ENCODE results near the gene HMX2. TPM values are rescaled to one million over a fixed set of nuclear protein-coding genes. Genes with fewer than 3 reads are reported as not detected.

Gene HMX2
- total and polyA plus RNA-seq, 7 experiments from 2014 or later, result 0.14 to 0.24 TPM; not detected in 5

- ChIA-PET POLR2A (interaction anchor here (1.2 kb wide), 1 partner anchor 17 kb away, joined by 3 read pairs; no protein-coding TSS in a partner anchor), CTCF (interaction anchor here (0.7 to 2.1 kb wide), 13 partner anchors 10 to 1168 kb away, joined by 3 to 10 read pairs (median 4); partner anchors contain the start of gene BUB3)
- H3K36me3 Mint-ChIP-seq, result peaks cover 0 to 2% (median 0%) of the 10 kb centered on the region in 5 donors
- intact Hi-C loops (cut with micrococcal nuclease), result loop anchor here (1.0 to 10.0 kb wide), 8 partner anchors 12 to 486 kb away; no protein-coding TSS in a partner anchor
- Histone ChIP-seq H3K27ac (ENCODE audit: low read depth, low read length) (no peak overlapping the region), H3K4me1 (ENCODE audit: control insufficient read depth in 2 of 2, insufficient read depth in 2 of 2, low read length in 2 of 2) (peaks cover 20 to 44% of the 10 kb centered on the region in 2 donors), H3K4me3 (ENCODE audit: low read length) (peak overlapping the region; percentile 36), H3K9me3 (ENCODE audit: control insufficient read depth in 2 of 3, low read length in 3 of 3) (no peaks in the 10 kb centered on the region), H3K36me3 (ENCODE audit: control insufficient read depth in 2 of 3, insufficient read depth in 3 of 3, low read length in 3 of 3) (no peaks in the 10 kb centered on the region), H3K27me3 (ENCODE audit: control insufficient read depth in 2 of 2, insufficient read depth in 2 of 2, low read length in 2 of 2) (peaks cover 16 to 39% of the 10 kb centered on the region in 2 donors)
- peaks cover 0 to 3% (median 0%) of the 10 kb centered on the region in 11 donors for H3K9me3 Mint-ChIP-seq
- H3K4me3 Mint-ChIP-seq, result peak overlapping the region; percentile 55 to 79 (median 71)
- H3K27ac Mint-ChIP-seq, result peak overlapping the region in 1 of 9 donors; percentile 65
- peaks cover 67 to 83% (median 71%) of the 10 kb centered on the region in 5 donors for H3K27me3 Mint-ChIP-seq
- peaks cover 6 to 41% (median 33%) of the 10 kb centered on the region in 7 donors for H3K4me1 Mint-ChIP-seq
- no peak for ATAC-seq
- no peak for DNase-seq
Measured at GRCh38 chr10:123133541-123134342, 14.2 kb upstream of the HMX2 start.

GRCh38 chr10:123134343-123134914, 13.5 kb upstream of the HMX2 start:
- no peak overlapping the region for H3K4me3 ChIP-seq (ENCODE audit: low read length)
- no peak overlapping the region for H3K27ac ChIP-seq (ENCODE audit: low read depth, low read length)
- Mint-ChIP-seq H3K4me3 (peak overlapping the region; percentile 55 to 79 (median 71)), H3K36me3 (peaks cover 0 to 4% (median 0%) of the 10 kb centered on the region in 5 donors), H3K9me3 (peaks cover 0 to 3% (median 0%) of the 10 kb centered on the region in 11 donors), H3K4me1 (peaks cover 12 to 47% (median 40%) of the 10 kb centered on the region in 7 donors), H3K27ac (peak overlapping the region in 2 of 9 donors; percentile 65 to 75), H3K27me3 (peaks cover 71 to 83% (median 72%) of the 10 kb centered on the region in 5 donors)
- ATAC-seq (no peak), DNase-seq (no peak)
- H3K27me3 ChIP-seq (ENCODE audit: control insufficient read depth in 2 of 2, insufficient read depth in 2 of 2, low read length in 2 of 2), result peaks cover 23 to 45% of the 10 kb centered on the region in 2 donors
- H3K36me3 ChIP-seq (ENCODE audit: control insufficient read depth in 2 of 3, insufficient read depth in 3 of 3, low read length in 3 of 3), result no peaks in the 10 kb centered on the region
- H3K4me1 ChIP-seq (ENCODE audit: control insufficient read depth in 2 of 2, insufficient read depth in 2 of 2, low read length in 2 of 2), result peaks cover 23 to 46% of the 10 kb centered on the region in 2 donors
- ChIA-PET POLR2A (interaction anchor here (1.2 kb wide), 1 partner anchor 16 kb away, joined by 3 read pairs; no protein-coding TSS in a partner anchor), CTCF (interaction anchor here (0.6 to 2.1 kb wide), 9 partner anchors 9 to 1290 kb away, joined by 3 to 10 read pairs (median 3); partner anchors contain the start of gene BUB3)
- no peaks in the 10 kb centered on the region for H3K9me3 ChIP-seq (ENCODE audit: control insufficient read depth in 2 of 3, low read length in 3 of 3)
- intact Hi-C loops (cut with micrococcal nuclease), result loop anchor here (1.0 to 10.0 kb wide), 3 partner anchors 11 to 487 kb away; no protein-coding TSS in a partner anchor

GRCh38 chr10:123134915-123135414, 13.0 kb upstream of the HMX2 start:
- ATAC-seq, result no peak
- DNase-seq, result no peak
- Histone ChIP-seq H3K9me3 (ENCODE audit: control insufficient read depth in 2 of 3, low read length in 3 of 3) (no peaks in the 10 kb centered on the region), H3K27ac (ENCODE audit: low read depth, low read length) (no peak overlapping the region), H3K27me3 (ENCODE audit: control insufficient read depth in 2 of 2, insufficient read depth in 2 of 2, low read length in 2 of 2) (peaks cover 26 to 45% of the 10 kb centered on the region in 2 donors), H3K36me3 (ENCODE audit: control insufficient read depth in 2 of 3, insufficient read depth in 3 of 3, low read length in 3 of 3) (no peaks in the 10 kb centered on the region), H3K4me1 (ENCODE audit: control insufficient read depth in 2 of 2, insufficient read depth in 2 of 2, low read length in 2 of 2) (peaks cover 23 to 52% of the 10 kb centered on the region in 2 donors), H3K4me3 (ENCODE audit: low read length) (peak overlapping the region; percentile 43)
- Mint-ChIP-seq H3K36me3 (peaks cover 0 to 4% (median 0%) of the 10 kb centered on the region in 5 donors), H3K27me3 (peaks cover 71 to 83% (median 72%) of the 10 kb centered on the region in 5 donors), H3K27ac (peak overlapping the region in 1 of 9 donors; percentile 29), H3K4me1 (peaks cover 15 to 53% (median 45%) of the 10 kb centered on the region in 7 donors), H3K9me3 (peaks cover 0 to 3% (median 0%) of the 10 kb centered on the region in 11 donors), H3K4me3 (peak overlapping the region; percentile 55 to 79 (median 71))
- ChIA-PET CTCF (interaction anchor here (0.6 to 2.1 kb wide), 5 partner anchors 23 to 1289 kb away, joined by 3 to 10 read pairs (median 3); no protein-coding TSS in a partner anchor), POLR2A (no interaction called here)
- intact Hi-C loops (cut with micrococcal nuclease), result loop anchor here (1.0 to 10.0 kb wide), 4 partner anchors 10 to 488 kb away; partner anchors contain the start of gene BUB3 (in 1 of the 2)

- Mint-ChIP-seq H3K9me3 (peaks cover 0 to 3% (median 0%) of the 10 kb centered on the region in 11 donors), H3K4me3 (peak within 1 kb of the TSS; percentile 63 to 90 (median 78)), H3K27ac (peak within 1 kb of the TSS in 2 of 9 donors; percentile 52 to 92), H3K27me3 (peaks cover 71 to 84% (median 72%) of the 10 kb centered on the region in 5 donors), H3K4me1 (peaks cover 15 to 59% (median 50%) of the 10 kb centered on the region in 7 donors), H3K36me3 (peaks cover 0 to 4% (median 0%) of the 10 kb centered on the region in 5 donors)
- peaks cover 23 to 54% of the 10 kb centered on the region in 2 donors for H3K4me1 ChIP-seq (ENCODE audit: control insufficient read depth in 2 of 2, insufficient read depth in 2 of 2, low read length in 2 of 2)
- intact Hi-C loops (cut with micrococcal nuclease), result loop anchor here (1.0 to 10.0 kb wide), 2 partner anchors 19 to 139 kb away; partner anchors contain the start of gene BUB3 (in 1 of the 2)
- no peaks in the 10 kb centered on the region for H3K36me3 ChIP-seq (ENCODE audit: control insufficient read depth in 2 of 3, insufficient read depth in 3 of 3, low read length in 3 of 3)
- H3K9me3 ChIP-seq (ENCODE audit: control insufficient read depth in 2 of 3, low read length in 3 of 3), result no peaks in the 10 kb centered on the region
- peak; percentile 36 for ATAC-seq
- ChIA-PET CTCF (no interaction called here), POLR2A (no interaction called here)
- H3K27ac ChIP-seq (ENCODE audit: low read depth, low read length), result no peak within 1 kb of the TSS
- peaks cover 30 to 47% of the 10 kb centered on the region in 2 donors for H3K27me3 ChIP-seq (ENCODE audit: control insufficient read depth in 2 of 2, insufficient read depth in 2 of 2, low read length in 2 of 2)
- DNase-seq, result peak in 3 of 9 donors; percentile 46 to 48 (median 48)
- H3K4me3 ChIP-seq (ENCODE audit: low read length), result peak within 1 kb of the TSS; percentile 43
Measured at GRCh38 chr10:123135415-123136141, 12.4 kb upstream of the HMX2 start, which contains the start of gene HMX3. Gene HMX3 (plus strand): TSS chr10:123135970. CDS start chr10:123136051, 81 bp downstream.

- Mint-ChIP-seq H3K36me3 (peaks cover 0 to 4% (median 0%) of the 10 kb centered on the region in 5 donors), H3K4me3 (peak overlapping the region; percentile 39 to 90 (median 78)), H3K27me3 (peaks cover 73 to 85% (median 75%) of the 10 kb centered on the region in 5 donors), H3K9me3 (peaks cover 0 to 3% (median 0%) of the 10 kb centered on the region in 11 donors), H3K4me1 (peaks cover 15 to 61% (median 52%) of the 10 kb centered on the region in 7 donors), H3K27ac (peak overlapping the region in 2 of 9 donors; percentile 52 to 92)
- peaks cover 37 to 53% of the 10 kb centered on the region in 2 donors for H3K27me3 ChIP-seq (ENCODE audit: control insufficient read depth in 2 of 2, insufficient read depth in 2 of 2, low read length in 2 of 2)
- POLR2A ChIA-PET, result no interaction called here
- H3K4me3 ChIP-seq (ENCODE audit: low read length), result no peak overlapping the region
- CTCF ChIA-PET, result no interaction called here
- no peak overlapping the region for H3K27ac ChIP-seq (ENCODE audit: low read depth, low read length)
- peaks cover 23 to 54% of the 10 kb centered on the region in 2 donors for H3K4me1 ChIP-seq (ENCODE audit: control insufficient read depth in 2 of 2, insufficient read depth in 2 of 2, low read length in 2 of 2)
- no peaks in the 10 kb centered on the region for H3K9me3 ChIP-seq (ENCODE audit: control insufficient read depth in 2 of 3, low read length in 3 of 3)
- DNase-seq, result no peak
- H3K36me3 ChIP-seq (ENCODE audit: control insufficient read depth in 2 of 3, insufficient read depth in 3 of 3, low read length in 3 of 3), result no peaks in the 10 kb centered on the region
- intact Hi-C loops (cut with micrococcal nuclease), result loop anchor here in 1 of 2 donors (10.0 kb wide), 1 partner anchor 138 kb away; no protein-coding TSS in a partner anchor
- no peak for ATAC-seq
Measured at GRCh38 chr10:123136221-123136805, 11.6 kb upstream of the HMX2 start.

All from naive thymus-derived CD4-positive, alpha-beta T cell (primary cell).